Measurements from ENCODE around the gene FLNB.

The FLNB gene

GRCh38 chr3:58124387-58124786 is 116.2 kb downstream of the FLNB start:
- DNase-seq (ENCODE audit: low spot score in 2 of 2): no peak
- no peak overlapping the region for H3K4me3 ChIP-seq
- no peaks in the 10 kb centered on the region for H3K4me1 ChIP-seq
- H3K27me3 ChIP-seq (ENCODE audit: low read depth): no peaks in the 10 kb centered on the region
- peaks cover 53% of the 10 kb centered on the region for H3K36me3 ChIP-seq (replicated peaks)
- in situ Hi-C loops (cut with MboI; ENCODE audit: low sequenced_read_pairs): no loop called here
- no peaks in the 10 kb centered on the region for H3K9me3 ChIP-seq

DNA sequence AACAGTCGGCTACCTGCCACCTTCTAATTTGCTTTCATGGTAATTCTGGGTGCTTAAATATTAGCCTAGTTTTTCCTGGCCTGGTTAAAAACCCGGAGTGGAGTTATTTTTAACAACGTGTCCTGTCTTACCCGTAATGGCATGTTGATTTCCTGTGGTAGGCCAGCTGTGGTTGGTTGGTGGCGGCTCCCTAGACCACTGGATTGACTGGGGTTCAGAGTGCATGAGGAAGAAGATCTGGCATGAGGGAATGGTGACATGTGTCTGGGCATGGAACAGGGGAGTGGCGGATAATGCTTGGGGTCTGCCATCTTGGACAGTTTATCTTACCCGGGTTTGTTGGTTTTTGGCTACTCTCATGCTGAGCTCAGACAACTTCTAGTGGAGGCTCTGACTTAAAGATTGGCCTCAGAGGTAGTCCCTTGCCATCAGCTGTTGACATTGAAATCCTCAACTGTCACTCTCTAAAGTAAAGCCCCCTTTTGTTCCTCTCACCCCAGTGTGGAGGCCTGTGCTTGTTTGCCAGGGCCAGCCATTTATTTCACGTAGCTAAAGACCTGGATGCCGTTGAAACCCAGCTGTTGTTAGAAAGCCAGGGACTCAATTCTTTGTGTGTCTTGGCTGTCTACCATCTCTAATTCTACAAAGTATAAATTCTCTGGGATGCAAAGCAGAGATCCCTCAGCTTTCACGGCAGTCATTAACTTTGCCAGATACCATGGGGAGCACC is 121.0 kb downstream of the FLNB start:
- H3K27me3 ChIP-seq (ENCODE audit: low read depth): no peaks in the 10 kb centered on the region
- DNase-seq (ENCODE audit: low spot score in 2 of 2): no peak
- H3K4me3 ChIP-seq: no peak overlapping the region
- no peaks in the 10 kb centered on the region for H3K4me1 ChIP-seq
- H3K36me3 ChIP-seq (replicated peaks): peaks cover 29% of the 10 kb centered on the region
- in situ Hi-C loops (cut with MboI; ENCODE audit: low sequenced_read_pairs): no loop called here
- no peaks in the 10 kb centered on the region for H3K9me3 ChIP-seq

GRCh38 chr3:58130591-58130990 is 122.4 kb downstream of the FLNB start:
- DNase-seq (ENCODE audit: low spot score in 2 of 2): no peak
- Histone ChIP-seq H3K9me3 (no peaks in the 10 kb centered on the region), H3K4me3 (no peak overlapping the region), H3K27me3 (ENCODE audit: low read depth) (no peaks in the 10 kb centered on the region), H3K36me3 (replicated peaks) (peaks cover 25% of the 10 kb centered on the region), H3K4me1 (no peaks in the 10 kb centered on the region)
- in situ Hi-C loops (cut with MboI; ENCODE audit: low sequenced_read_pairs): no loop called here

GRCh38 chr3:58131101-58131825 is 123.0 kb downstream of the FLNB start:
- no peaks in the 10 kb centered on the region for H3K9me3 ChIP-seq
- DNase-seq (ENCODE audit: low spot score in 2 of 2): no peak
- H3K36me3 ChIP-seq (replicated peaks): peaks cover 25% of the 10 kb centered on the region
- H3K4me1 ChIP-seq: no peaks in the 10 kb centered on the region
- in situ Hi-C loops (cut with MboI; ENCODE audit: low sequenced_read_pairs): no loop called here
- no peaks in the 10 kb centered on the region for H3K27me3 ChIP-seq (ENCODE audit: low read depth)
- H3K4me3 ChIP-seq: no peak overlapping the region

DNA sequence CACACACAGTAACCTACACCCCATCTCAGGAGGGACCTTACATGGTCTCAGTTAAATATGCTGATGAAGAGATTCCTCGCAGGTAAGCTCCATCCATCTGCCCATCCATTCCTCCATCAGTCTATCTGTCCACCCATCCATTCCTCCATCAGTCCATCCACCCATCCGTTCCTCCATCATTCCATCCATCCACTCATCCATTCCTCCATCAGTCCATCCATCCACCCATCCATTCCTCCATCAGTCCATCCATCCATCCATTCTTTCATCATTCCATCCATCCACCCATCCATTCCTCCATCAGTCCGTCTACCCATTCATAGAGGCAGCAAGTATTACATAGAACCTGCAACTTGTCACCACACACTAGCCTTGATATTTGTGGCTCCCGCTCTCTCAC is 124.6 kb downstream of the FLNB start:
- Histone ChIP-seq H3K36me3 (replicated peaks) (peaks cover 30% of the 10 kb centered on the region), H3K4me3 (no peak overlapping the region), H3K4me1 (no peaks in the 10 kb centered on the region), H3K9me3 (no peaks in the 10 kb centered on the region), H3K27me3 (ENCODE audit: low read depth) (no peaks in the 10 kb centered on the region)
- DNase-seq (ENCODE audit: low spot score in 2 of 2): no peak
- in situ Hi-C loops (cut with MboI; ENCODE audit: low sequenced_read_pairs): no loop called here

DNA sequence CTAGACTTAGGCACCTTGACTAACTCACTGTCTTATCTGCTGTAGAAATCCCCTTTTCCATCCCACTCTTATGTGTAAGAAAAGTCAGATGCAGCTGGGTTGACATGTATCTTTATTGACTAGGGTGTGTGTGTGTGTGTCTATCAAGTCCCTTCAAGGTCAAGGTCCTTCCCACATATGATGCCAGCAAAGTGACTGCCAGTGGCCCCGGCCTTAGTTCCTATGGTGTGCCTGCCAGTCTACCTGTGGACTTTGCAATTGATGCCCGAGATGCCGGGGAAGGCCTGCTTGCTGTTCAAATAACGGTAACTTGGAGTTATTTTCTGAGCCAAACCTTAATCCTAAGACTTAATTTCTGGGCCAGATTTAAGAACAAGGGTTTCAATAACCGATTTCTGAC is 126.2 kb downstream of the FLNB start:
- peaks cover 46% of the 10 kb centered on the region for H3K36me3 ChIP-seq (replicated peaks)
- H3K4me3 ChIP-seq: no peak overlapping the region
- in situ Hi-C loops (cut with MboI; ENCODE audit: low sequenced_read_pairs): no loop called here
- H3K27me3 ChIP-seq (ENCODE audit: low read depth): no peaks in the 10 kb centered on the region
- no peaks in the 10 kb centered on the region for H3K9me3 ChIP-seq
- no peak for DNase-seq (ENCODE audit: low spot score in 2 of 2)
- no peaks in the 10 kb centered on the region for H3K4me1 ChIP-seq

- DNase-seq (ENCODE audit: low spot score in 2 of 2): no peak
- no peaks in the 10 kb centered on the region for H3K27me3 ChIP-seq (ENCODE audit: low read depth)
- H3K9me3 ChIP-seq: no peaks in the 10 kb centered on the region
- in situ Hi-C loops (cut with MboI; ENCODE audit: low sequenced_read_pairs): no loop called here
- H3K36me3 ChIP-seq (replicated peaks): peaks cover 48% of the 10 kb centered on the region
- H3K4me3 ChIP-seq: no peak overlapping the region
- no peaks in the 10 kb centered on the region for H3K4me1 ChIP-seq
Observed at GRCh38 chr3:58135712-58136543, 127.7 kb downstream of the FLNB start.

DNA sequence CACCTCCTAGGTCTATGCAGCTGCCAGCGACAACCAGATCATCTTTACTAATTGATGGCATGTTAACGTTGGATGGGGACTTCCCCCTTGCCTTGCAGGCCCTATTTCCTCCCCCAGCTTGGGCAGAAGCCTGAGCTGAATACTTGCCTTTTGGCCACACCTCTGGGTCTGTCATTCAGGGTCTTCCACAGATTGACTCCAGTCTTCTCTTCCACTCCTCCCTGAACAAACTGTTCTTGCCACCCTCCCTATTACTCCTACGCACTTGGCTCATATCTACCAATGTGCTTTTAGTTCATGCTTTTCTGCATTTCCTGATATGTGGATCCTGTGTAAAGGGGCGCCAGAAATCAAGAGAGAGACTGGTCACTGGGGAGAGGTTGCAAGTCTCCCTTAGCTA is 129.1 kb downstream of the FLNB start:
- Histone ChIP-seq H3K27me3 (ENCODE audit: low read depth) (no peaks in the 10 kb centered on the region), H3K36me3 (replicated peaks) (peaks cover 48% of the 10 kb centered on the region), H3K9me3 (no peaks in the 10 kb centered on the region), H3K4me1 (no peaks in the 10 kb centered on the region), H3K4me3 (no peak overlapping the region)
- no peak for DNase-seq (ENCODE audit: low spot score in 2 of 2)
- in situ Hi-C loops (cut with MboI; ENCODE audit: low sequenced_read_pairs): no loop called here

DNA sequence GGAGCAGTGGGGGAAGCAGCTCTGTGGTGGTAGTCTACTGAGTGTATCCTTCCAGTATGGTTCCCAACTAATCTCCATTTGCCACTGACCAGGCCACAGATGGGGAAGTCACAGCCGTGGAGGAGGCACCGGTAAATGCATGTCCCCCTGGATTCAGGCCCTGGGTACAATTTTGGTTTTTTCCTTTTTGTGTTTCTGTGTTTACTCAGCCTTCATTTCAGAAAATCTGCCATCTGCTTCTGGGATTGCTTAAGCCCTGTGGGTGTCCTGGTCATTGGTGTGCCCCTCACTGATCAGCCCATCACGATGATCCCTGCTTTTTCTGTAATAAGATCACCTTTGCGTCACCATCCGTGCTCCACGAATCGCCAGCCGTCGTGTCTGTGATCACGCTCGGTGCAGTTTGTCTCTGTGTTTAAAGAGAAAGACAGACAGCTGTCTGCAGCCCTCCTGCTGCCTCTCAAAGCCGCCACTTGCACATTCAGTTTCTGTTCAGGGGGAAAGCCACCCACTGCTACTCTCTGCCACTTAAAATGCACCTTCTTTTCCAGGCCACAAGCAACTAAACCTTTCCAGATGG is 133.6 kb downstream of the FLNB start:
- Histone ChIP-seq H3K36me3 (replicated peaks) (peaks cover 26% of the 10 kb centered on the region), H3K4me1 (no peaks in the 10 kb centered on the region; the same call in 1 of the 2 replicates), H3K4me3 (no peak overlapping the region), H3K27me3 (ENCODE audit: low read depth) (no peaks in the 10 kb centered on the region), H3K9me3 (no peaks in the 10 kb centered on the region)
- in situ Hi-C loops (cut with MboI; ENCODE audit: low sequenced_read_pairs): no loop called here
- no peak for DNase-seq (ENCODE audit: low spot score in 2 of 2)

DNA sequence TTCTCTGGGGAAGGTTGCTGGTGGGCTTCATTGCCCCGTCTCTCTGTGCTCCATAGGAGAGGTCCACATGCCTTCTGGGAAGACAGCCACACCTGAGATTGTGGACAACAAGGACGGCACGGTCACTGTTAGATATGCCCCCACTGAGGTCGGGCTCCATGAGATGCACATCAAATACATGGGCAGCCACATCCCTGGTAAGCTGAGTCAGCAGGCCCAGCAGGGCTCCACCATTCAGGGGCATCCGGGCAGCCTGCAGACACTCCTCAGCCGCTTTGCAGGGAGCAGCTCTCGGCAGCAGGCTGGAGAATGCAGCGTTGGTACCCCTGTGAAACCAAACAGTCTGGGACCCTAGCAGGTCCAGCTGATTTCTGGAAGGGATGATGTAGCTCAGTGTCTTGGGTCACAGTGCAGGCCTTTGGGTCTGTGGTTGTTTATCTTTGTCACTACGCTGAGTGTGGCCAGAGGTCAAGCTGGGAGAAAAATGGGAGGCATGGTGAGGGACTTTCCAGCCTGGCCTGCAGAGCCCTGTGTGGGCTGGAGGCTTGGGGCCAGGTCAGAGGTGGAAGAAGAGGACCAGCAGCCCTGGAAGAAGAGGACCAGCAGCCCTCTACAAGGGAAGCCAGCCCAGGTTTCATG is 135.3 kb downstream of the FLNB start:
- in situ Hi-C loops (cut with MboI; ENCODE audit: low sequenced_read_pairs): no loop called here
- H3K9me3 ChIP-seq: no peaks in the 10 kb centered on the region
- H3K4me1 ChIP-seq: no peaks in the 10 kb centered on the region; the same call in 1 of the 2 replicates
- peaks cover 24% of the 10 kb centered on the region for H3K36me3 ChIP-seq (replicated peaks)
- H3K4me3 ChIP-seq: no peak overlapping the region
- H3K27me3 ChIP-seq (ENCODE audit: low read depth): no peaks in the 10 kb centered on the region
- DNase-seq (ENCODE audit: low spot score in 2 of 2): no peak

DNA sequence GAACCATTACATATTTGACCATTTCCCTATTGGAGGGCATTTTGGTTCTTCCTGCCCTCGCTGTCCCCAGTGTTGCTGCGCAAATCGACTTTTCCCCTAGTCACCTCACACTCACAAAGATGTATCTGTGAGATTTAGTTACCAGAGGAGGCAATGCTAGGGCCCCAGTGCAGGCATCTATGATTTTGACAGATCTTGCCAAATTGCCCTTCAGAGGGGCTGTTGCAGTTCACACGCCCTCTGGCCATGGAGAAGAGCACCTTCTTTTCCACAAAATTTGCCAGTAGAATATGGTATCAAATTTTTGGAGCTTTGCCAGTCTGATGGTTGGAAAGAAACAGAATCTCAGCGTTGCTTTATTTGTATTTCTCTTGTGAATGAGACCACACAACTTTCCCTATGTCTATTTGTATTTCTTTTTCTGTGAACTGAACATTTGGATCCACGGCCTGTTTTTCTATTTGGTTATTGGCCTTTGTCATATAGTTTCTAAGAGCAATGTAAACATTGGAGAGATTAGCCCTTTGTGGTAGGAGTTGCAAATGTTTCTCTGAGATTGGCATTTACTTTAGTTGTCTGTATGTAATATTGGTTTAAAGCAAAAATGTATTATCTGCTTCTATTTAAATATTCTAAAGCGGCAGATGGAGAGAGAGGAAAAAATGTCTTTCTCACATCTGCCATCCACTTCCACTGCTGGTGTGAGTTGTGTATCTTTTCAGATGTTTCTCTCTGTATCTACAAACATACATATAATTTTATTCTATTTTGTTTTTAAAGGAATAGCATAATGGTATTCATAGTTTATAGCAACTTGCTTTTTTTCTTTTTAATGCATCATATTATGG is 136.5 kb downstream of the FLNB start:
- Histone ChIP-seq H3K36me3 (replicated peaks) (peaks cover 14% of the 10 kb centered on the region), H3K27me3 (ENCODE audit: low read depth) (no peaks in the 10 kb centered on the region), H3K9me3 (no peaks in the 10 kb centered on the region), H3K4me1 (no peaks in the 10 kb centered on the region; the same call in 1 of the 2 replicates), H3K4me3 (no peak overlapping the region)
- in situ Hi-C loops (cut with MboI; ENCODE audit: low sequenced_read_pairs): no loop called here
- no peak for DNase-seq (ENCODE audit: low spot score in 2 of 2)

DNA sequence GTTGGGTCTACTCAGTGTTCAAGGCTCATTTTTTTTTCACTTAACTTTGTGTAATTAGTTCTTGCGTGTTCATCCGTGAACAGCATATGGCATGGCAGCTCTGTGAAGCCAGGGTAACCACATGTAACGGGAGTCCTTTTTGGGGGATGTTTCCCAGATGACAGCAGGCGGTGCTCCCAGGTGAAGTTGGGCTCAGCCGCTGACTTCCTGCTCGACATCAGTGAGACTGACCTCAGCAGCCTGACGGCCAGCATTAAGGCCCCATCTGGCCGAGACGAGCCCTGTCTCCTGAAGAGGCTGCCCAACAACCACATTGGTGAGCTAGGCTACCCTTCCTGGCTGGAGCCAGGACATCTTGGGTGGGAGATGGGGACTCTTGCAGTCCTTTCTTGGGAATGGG is 139.8 kb downstream of the FLNB start:
- peaks cover 14% of the 10 kb centered on the region for H3K36me3 ChIP-seq (replicated peaks)
- no peak overlapping the region for H3K4me3 ChIP-seq
- H3K27me3 ChIP-seq (ENCODE audit: low read depth): no peaks in the 10 kb centered on the region
- H3K9me3 ChIP-seq: no peaks in the 10 kb centered on the region
- DNase-seq (ENCODE audit: low spot score in 2 of 2): no peak
- H3K4me1 ChIP-seq: no peaks in the 10 kb centered on the region; the same call in 1 of the 2 replicates
- in situ Hi-C loops (cut with MboI; ENCODE audit: low sequenced_read_pairs): no loop called here
